ENCODE data around the gene DGKD. TPM values are rescaled to one million over a fixed set of nuclear protein-coding genes. Genes with fewer than 3 reads are reported as not detected.

Gene DGKD
- total RNA-seq, 1 donor from 2014 or later: 86.7 TPM

DNA sequence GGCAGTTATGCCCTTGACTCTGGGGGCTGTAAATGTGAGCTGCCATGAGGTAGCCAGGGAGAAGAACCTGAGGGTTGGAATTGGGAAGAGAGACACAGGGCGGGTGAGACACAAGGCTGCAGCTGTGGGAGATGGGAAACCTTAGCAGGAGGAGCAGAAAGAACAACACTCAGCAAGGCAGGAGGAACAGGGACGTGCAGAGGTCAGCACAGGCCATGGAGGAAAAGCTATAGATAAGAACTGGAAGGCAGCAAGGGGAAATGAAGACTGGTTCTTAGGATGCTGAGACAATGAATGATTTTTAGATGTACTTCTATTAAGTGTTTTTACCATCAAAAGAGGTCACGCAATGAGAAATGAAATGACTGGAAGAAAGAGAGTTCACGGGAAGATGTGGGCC lies 132.1 kb downstream of the DGKD start:
- H3K4me1 ChIP-seq: peaks cover 38% of the 10 kb centered on the region
- peaks cover 71% of the 10 kb centered on the region for H3K36me3 ChIP-seq
- intact Hi-C loops (cut with DNase I): no loop called here

DNA sequence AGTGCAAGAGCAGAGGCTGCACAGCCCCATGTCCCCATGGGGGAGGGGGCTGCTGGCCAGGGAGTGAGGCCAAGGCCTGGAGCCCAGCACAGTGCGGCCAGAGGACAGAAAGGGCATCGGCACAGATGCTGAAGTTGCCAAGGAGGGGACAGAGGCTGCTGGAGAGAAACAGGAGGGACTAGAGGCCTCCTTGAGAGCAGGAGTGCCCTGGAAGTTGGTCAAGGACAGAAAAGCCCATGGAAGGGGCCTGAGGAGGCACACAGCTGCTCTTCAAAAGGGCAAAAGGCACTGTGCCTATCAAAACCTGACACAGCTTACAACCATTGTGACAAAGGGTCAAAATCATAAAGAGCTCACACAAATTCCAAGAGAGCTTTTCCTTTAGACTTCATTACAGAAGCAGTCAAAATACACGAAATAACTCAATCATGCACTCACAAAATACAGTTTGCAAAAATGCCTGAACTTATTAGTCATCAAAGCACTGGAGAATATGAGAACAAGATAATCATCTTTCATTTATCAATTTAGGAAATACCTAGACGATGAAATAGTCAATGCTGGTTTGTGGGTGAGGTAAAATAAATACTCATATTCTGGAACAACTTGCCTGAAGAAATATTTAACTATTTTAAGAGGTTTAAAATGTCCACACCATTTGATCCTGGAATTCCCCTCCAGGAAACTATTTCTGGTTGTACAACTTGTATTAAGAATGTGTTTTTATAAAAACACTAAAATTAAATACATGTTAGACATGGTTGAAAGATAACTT lies 132.7 kb downstream of the DGKD start:
- Histone ChIP-seq H3K4me3 (peak overlapping the region; percentile 8), H3K36me3 (peaks cover 76% of the 10 kb centered on the region), H3K27me3 (no peaks in the 10 kb centered on the region), H3K27ac (peak overlapping the region; percentile 79), H3K4me1 (peaks cover 32% of the 10 kb centered on the region), H3K9me3 (no peaks in the 10 kb centered on the region)
- TF ChIP-seq, protein P1, sequence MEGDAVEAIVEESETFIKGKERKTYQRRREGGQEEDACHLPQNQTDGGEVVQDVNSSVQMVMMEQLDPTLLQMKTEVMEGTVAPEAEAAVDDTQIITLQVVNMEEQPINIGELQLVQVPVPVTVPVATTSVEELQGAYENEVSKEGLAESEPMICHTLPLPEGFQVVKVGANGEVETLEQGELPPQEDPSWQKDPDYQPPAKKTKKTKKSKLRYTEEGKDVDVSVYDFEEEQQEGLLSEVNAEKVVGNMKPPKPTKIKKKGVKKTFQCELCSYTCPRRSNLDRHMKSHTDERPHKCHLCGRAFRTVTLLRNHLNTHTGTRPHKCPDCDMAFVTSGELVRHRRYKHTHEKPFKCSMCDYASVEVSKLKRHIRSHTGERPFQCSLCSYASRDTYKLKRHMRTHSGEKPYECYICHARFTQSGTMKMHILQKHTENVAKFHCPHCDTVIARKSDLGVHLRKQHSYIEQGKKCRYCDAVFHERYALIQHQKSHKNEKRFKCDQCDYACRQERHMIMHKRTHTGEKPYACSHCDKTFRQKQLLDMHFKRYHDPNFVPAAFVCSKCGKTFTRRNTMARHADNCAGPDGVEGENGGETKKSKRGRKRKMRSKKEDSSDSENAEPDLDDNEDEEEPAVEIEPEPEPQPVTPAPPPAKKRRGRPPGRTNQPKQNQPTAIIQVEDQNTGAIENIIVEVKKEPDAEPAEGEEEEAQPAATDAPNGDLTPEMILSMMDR (IDR thresholded peaks at IDR 0.05): no peak
- DNase-seq (peak; percentile 67), ATAC-seq (peak; percentile 74)
- intact Hi-C loops (cut with DNase I): no loop called here

More for the DNA sequence above, 132.1 kb downstream of the DGKD start:
- ATAC-seq (no peak), DNase-seq (no peak)
- Histone ChIP-seq H3K9me3 (no peaks in the 10 kb centered on the region), H3K27me3 (no peaks in the 10 kb centered on the region), H3K4me3 (peak overlapping the region; percentile 8), H3K27ac (peak overlapping the region; percentile 79)
- TF ChIP-seq, protein P1 (IDR thresholded peaks at IDR 0.05): no peak

DNA sequence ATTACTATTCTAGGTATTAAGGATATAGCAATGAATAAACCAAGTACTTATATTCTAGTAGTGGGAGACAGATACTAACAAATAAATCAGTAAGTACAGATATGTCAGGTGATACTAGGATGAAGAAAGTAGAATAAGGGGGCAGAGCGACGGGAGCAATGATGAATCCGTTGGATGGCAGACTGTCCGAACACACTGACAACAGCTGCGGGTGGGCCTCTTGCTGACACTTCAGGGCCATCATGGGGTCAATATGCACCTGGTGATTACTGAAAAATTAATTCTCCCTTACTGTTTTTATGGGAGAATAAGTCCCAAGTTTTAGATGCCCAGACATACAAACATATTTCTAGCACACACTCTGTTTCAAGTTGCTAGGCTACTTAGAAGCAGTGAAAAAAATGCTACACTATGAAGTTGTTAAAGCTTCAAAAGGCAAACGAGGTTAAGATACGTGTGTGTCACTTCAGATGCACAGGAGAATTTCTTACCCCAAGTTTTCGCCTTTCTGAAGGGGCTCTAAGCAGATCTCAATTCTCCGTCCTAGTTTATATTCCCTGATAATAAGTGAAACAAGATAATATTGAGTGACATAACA lies 133.6 kb downstream of the DGKD start:
- Histone ChIP-seq H3K4me1 (peaks cover 23% of the 10 kb centered on the region), H3K27ac (peak overlapping the region; percentile 79), H3K4me3 (no peak overlapping the region), H3K36me3 (peaks cover 81% of the 10 kb centered on the region), H3K27me3 (no peaks in the 10 kb centered on the region), H3K9me3 (no peaks in the 10 kb centered on the region)
- intact Hi-C loops (cut with DNase I): no loop called here
- ATAC-seq (peak; percentile 24), DNase-seq (no peak)
- TF ChIP-seq, protein P1 (IDR thresholded peaks at IDR 0.05): no peak

DNA sequence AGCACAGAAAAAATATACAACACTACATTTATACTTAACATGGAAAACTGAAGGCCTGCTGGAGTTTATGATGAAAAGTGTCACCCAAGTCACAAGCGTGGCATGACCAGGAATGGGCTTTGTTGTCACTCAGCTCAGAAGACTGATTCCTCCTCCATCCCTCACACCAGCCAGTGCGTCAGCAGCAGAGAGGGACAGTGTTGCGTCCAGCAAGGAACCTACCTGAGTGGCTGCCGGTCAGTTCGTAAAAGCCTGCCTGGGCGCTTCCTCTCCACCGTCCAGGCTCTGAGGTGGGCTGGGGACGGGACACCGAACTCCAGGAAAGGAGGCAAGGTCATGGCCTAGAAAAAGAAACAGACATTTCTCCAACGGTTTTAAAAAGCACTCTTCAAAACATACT lies 134.8 kb downstream of the DGKD start:
- DNase-seq (no peak), ATAC-seq (no peak)
- Histone ChIP-seq H3K4me3 (no peak overlapping the region), H3K27ac (peak overlapping the region; percentile 79), H3K9me3 (no peaks in the 10 kb centered on the region), H3K36me3 (peaks cover 79% of the 10 kb centered on the region), H3K27me3 (no peaks in the 10 kb centered on the region), H3K4me1 (peaks cover 21% of the 10 kb centered on the region)
- TF ChIP-seq, protein P1 (IDR thresholded peaks at IDR 0.05): no peak
- intact Hi-C loops (cut with DNase I): no loop called here

DNA sequence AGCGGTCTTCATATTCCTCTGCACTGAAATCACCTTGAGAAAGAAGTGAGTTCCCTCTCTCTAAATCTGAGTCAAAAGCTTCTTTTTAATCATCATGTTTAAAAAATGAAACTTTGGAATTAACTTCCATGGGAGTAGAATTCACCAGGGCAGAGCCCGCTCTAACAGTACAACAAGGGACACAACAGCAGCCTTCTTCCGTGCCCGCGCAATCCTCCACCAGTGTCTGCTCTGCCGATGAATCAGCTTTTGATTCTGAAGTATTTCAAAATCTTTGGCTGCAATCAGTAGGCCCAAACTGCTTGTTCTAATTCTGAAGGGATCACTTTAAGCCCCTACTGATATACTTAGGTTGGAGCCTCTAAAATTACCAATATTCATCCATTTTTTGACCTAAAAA lies 135.4 kb downstream of the DGKD start:
- ATAC-seq: no peak

More for the DNA sequence above, 135.4 kb downstream of the DGKD start:
- peaks cover 73% of the 10 kb centered on the region for H3K36me3 ChIP-seq
- intact Hi-C loops (cut with DNase I): no loop called here
- H3K4me3 ChIP-seq: no peak overlapping the region
- H3K9me3 ChIP-seq: no peaks in the 10 kb centered on the region
- TF ChIP-seq, protein P1 (IDR thresholded peaks at IDR 0.05): no peak
- H3K27ac ChIP-seq: no peak overlapping the region
- peaks cover 21% of the 10 kb centered on the region for H3K4me1 ChIP-seq
- no peaks in the 10 kb centered on the region for H3K27me3 ChIP-seq
- DNase-seq: no peak
